ENCODE data around the gene REPIN1. TPM values are rescaled to one million over a fixed set of nuclear protein-coding genes. Genes with fewer than 3 reads are reported as not detected.

Gene REPIN1
- total RNA-seq, 1 donor from 2014 or later: 86.0 TPM

DNA sequence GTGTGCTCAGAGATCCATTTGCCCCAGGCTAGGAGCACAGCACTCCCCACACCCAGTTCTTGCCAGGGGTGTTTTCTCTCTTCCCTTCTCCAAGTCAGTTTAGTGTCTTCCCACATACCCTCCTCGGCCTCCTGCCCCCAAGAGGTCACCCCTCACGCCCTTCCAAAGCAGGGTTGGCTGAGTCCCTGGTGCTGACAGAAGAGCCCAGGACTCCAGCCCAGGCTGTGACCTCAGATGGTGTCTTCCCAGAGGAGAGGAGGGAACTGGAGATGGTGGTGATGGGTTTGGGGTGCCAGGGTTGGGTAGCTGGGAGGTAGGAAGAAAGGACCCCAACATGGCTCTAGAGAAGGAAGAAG, 30.3 kb downstream of the REPIN1 start:
- H3K4me3 ChIP-seq: no peak overlapping the region
- no peak overlapping the region for H3K27ac ChIP-seq
- H3K9me3 ChIP-seq: no peaks in the 10 kb centered on the region
- TF ChIP-seq CTCF (IDR thresholded peaks at IDR 0.05): no peak
- intact Hi-C loops (cut with DNase I): no loop called here
- peaks cover 4% of the 10 kb centered on the region for H3K4me1 ChIP-seq
- H3K36me3 ChIP-seq: peaks cover 14% of the 10 kb centered on the region
- ATAC-seq (no peak), DNase-seq (no peak)
- no peaks in the 10 kb centered on the region for H3K27me3 ChIP-seq (ENCODE audit: low read depth)

DNA sequence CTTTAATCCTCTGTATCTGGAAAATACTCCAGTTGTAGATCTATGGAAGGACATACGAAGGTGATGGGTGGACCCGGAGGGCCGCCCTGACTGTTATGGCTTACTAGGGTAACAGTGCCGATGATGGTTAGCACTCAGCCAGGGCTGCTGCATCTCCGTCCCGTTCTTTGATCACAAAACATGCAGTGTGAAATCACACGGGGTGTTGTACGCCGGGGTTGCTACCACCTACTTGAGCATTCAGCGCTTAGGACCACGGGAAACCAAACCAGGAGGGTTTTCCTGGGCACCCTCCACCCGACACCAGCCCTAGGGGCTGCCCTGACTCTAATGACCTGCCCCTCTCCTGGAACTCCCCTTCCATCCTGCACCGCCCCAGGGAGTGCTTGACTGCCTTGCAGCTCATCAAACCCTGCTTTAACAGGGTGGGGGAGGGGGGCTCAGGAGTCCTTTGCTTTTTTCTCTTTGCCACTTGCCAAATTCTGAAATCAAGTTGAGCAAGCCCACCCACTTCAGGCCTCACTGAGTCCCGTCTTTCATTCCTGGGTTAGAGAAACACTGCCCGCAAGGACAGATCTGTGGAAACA, 30.9 kb downstream of the REPIN1 start:
- DNase-seq (no peak), ATAC-seq (no peak)
- no peak for TF ChIP-seq CTCF (IDR thresholded peaks at IDR 0.05)
- Histone ChIP-seq H3K36me3 (peaks cover 14% of the 10 kb centered on the region), H3K27me3 (ENCODE audit: low read depth) (no peaks in the 10 kb centered on the region), H3K27ac (no peak overlapping the region), H3K4me3 (no peak overlapping the region), H3K9me3 (no peaks in the 10 kb centered on the region), H3K4me1 (peaks cover 10% of the 10 kb centered on the region)
- intact Hi-C loops (cut with DNase I): no loop called here

DNA sequence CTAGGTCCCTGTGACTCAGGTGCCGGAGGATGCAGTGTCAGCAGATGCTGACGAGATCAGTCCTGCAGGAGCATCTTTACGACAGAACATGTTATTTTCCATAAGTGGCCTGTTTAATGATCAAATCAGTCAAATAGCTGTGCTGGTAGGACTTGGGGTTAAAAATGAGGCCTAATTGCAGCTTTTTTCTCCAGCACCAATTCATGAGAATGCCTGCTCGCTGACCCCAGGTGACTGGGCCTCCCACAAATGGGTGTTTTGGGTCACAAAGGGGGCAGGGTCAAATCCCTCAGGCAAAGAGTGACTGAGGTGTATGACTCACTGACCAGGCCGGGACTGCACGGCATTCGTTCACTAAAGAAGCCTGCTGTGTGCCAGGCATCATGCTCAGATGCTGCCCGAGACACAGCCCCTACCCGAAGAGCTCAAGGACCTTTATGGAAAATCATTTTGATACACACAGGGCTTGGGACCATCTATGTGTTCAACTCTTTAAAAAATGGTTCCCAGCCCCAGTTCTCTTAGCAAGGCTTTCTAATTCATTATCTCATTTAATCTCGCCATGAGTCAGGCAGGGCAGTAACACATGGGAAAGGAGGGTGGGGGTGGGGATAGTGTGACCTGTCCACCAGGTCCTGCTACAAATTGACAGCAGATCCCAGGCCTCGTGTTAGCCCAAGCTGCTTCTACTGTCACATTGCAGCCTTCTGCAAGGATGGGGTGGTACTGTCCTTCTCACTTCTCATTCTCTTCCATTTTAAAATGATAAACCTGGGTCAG, 31.6 kb downstream of the REPIN1 start:
- DNase-seq (no peak), ATAC-seq (no peak)
- H3K4me3 ChIP-seq: no peak overlapping the region
- no peak overlapping the region for H3K27ac ChIP-seq
- H3K4me1 ChIP-seq: peaks cover 13% of the 10 kb centered on the region
- no peaks in the 10 kb centered on the region for H3K27me3 ChIP-seq (ENCODE audit: low read depth)
- peaks cover 14% of the 10 kb centered on the region for H3K36me3 ChIP-seq
- no peaks in the 10 kb centered on the region for H3K9me3 ChIP-seq
- intact Hi-C loops (cut with DNase I): no loop called here
- TF ChIP-seq CTCF (IDR thresholded peaks at IDR 0.05): no peak

GRCh38 chr7:150400788-150401423, 32.3 kb downstream of the REPIN1 start:
- Histone ChIP-seq H3K27ac (no peak overlapping the region), H3K36me3 (peaks cover 14% of the 10 kb centered on the region), H3K4me3 (no peak overlapping the region), H3K4me1 (peaks cover 15% of the 10 kb centered on the region), H3K9me3 (no peaks in the 10 kb centered on the region), H3K27me3 (ENCODE audit: low read depth) (no peaks in the 10 kb centered on the region)
- ATAC-seq (no peak), DNase-seq (no peak)
- TF ChIP-seq CTCF (IDR thresholded peaks at IDR 0.05): no peak
- intact Hi-C loops (cut with DNase I): no loop called here

DNA sequence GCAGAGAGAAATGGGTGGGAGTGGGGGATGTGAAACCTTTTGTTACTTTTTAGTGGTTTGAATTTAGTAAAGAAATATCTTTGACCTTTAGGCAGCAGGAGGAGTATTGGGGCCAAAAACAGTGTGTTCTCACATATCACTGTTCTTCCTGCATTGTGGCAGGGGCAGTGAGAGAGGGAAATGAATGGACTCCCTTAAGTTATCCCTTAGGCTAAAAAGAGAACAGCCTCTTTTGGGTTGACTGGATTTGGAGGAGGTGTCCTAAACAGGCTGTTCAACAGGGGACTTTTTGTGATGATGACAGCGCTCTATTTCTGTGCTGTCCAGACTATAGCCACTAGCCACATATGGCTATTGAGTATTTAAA, 32.8 kb downstream of the REPIN1 start:
- Histone ChIP-seq H3K27me3 (ENCODE audit: low read depth) (no peaks in the 10 kb centered on the region), H3K4me1 (peaks cover 20% of the 10 kb centered on the region), H3K4me3 (no peak overlapping the region), H3K27ac (no peak overlapping the region), H3K36me3 (peaks cover 12% of the 10 kb centered on the region), H3K9me3 (no peaks in the 10 kb centered on the region)
- no peak for TF ChIP-seq CTCF (IDR thresholded peaks at IDR 0.05)
- intact Hi-C loops (cut with DNase I): no loop called here
- ATAC-seq (no peak), DNase-seq (no peak)

All from lower lobe of right lung (tissue), 2 donors.